ENCODE measurements around the gene BACH2.

DNA sequence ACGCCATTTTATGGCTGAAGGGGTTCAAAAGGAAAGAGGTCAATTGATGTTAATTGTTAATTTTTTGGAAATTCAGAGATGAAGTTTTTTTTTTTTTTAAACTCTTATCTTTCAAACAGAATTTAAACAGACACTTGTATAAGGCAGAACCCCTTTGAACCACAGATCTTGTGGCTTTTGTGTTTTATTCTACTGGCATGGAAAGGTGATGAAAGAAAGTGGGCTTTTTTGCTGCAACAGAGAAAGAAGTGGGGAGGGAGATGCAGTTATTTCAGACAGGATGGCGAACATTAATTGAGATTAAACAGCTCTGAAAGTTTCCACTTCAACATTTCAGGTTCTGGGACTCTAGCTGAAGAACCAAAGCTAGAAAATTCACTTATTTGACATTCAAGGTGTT, 201.5 kb downstream of the BACH2 start:
- TF ChIP-seq, protein P1, sequence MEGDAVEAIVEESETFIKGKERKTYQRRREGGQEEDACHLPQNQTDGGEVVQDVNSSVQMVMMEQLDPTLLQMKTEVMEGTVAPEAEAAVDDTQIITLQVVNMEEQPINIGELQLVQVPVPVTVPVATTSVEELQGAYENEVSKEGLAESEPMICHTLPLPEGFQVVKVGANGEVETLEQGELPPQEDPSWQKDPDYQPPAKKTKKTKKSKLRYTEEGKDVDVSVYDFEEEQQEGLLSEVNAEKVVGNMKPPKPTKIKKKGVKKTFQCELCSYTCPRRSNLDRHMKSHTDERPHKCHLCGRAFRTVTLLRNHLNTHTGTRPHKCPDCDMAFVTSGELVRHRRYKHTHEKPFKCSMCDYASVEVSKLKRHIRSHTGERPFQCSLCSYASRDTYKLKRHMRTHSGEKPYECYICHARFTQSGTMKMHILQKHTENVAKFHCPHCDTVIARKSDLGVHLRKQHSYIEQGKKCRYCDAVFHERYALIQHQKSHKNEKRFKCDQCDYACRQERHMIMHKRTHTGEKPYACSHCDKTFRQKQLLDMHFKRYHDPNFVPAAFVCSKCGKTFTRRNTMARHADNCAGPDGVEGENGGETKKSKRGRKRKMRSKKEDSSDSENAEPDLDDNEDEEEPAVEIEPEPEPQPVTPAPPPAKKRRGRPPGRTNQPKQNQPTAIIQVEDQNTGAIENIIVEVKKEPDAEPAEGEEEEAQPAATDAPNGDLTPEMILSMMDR (IDR thresholded peaks at IDR 0.05), result no peak
- TF ChIP-seq POLR2A (IDR thresholded peaks at IDR 0.05) (no peak), EP300 (IDR thresholded peaks at IDR 0.05) (no peak), POLR2AphosphoS5 (IDR thresholded peaks at IDR 0.05) (no peak)

Measured in stomach (tissue), 4 donors.